Ishikawa (cell line): Measurements from ENCODE around the gene MYEF2.

ENCODE experiments used
- CEBPB ChIP-seq: IDR thresholded peaks from 2 replicates; pipeline ENCODE4 v1.6.1; 2012
- CREB1 ChIP-seq: IDR thresholded peaks from 2 replicates; pipeline ENCODE4 v1.6.1; 2012; ENCODE audit warnings: low read depth
- EGR1 ChIP-seq: IDR thresholded peaks from 2 replicates; pipeline ENCODE4 v1.6.1; 2012
- EP300 ChIP-seq: IDR thresholded peaks from 2 replicates; pipeline ENCODE4 v1.6.1; 2012; ENCODE audit warnings: borderline replicate concordance
- FOXM1 ChIP-seq: IDR thresholded peaks from 2 replicates; pipeline ENCODE4 v1.6.1; 2012; ENCODE audit warnings: low read depth, borderline replicate concordance
- NFIC ChIP-seq: IDR thresholded peaks from 2 replicates; pipeline ENCODE4 v1.6.1; 2012
- RAD21 ChIP-seq: IDR thresholded peaks from 2 replicates; pipeline ENCODE4 v1.6.1; 2012; ENCODE audit warnings: low read depth
- TAF1 ChIP-seq: IDR thresholded peaks from 2 replicates; pipeline ENCODE4 v1.6.1; 2012; ENCODE audit warnings: low read depth, mild to moderate bottlenecking
- TCF12 ChIP-seq: IDR thresholded peaks from 2 replicates; pipeline ENCODE4 v1.6.1; 2012; ENCODE audit warnings: low read depth
- TEAD4 ChIP-seq: IDR thresholded peaks from 2 replicates; pipeline ENCODE4 v1.6.1; 2012
- YY1 ChIP-seq: IDR thresholded peaks from 2 replicates; pipeline ENCODE4 v1.6.1; 2012; ENCODE audit warnings: low read depth
- ZBTB7A ChIP-seq: IDR thresholded peaks from 2 replicates; pipeline ENCODE4 v1.6.1; 2012; ENCODE audit warnings: low read depth
- TF ChIP-seq, protein P1 (sequence below): IDR thresholded peaks from 2 replicates; pipeline ENCODE4 v1.6.1; 2012
- TF ChIP-seq, protein P2 (sequence below): IDR thresholded peaks from 2 replicates; pipeline ENCODE4 v1.6.1; 2012; ENCODE audit warnings: low read depth, mild to moderate bottlenecking
- TF ChIP-seq, protein P3 (sequence below): IDR thresholded peaks from 2 replicates; pipeline ENCODE4 v1.6.1; 2012

The MYEF2 gene

DNA sequence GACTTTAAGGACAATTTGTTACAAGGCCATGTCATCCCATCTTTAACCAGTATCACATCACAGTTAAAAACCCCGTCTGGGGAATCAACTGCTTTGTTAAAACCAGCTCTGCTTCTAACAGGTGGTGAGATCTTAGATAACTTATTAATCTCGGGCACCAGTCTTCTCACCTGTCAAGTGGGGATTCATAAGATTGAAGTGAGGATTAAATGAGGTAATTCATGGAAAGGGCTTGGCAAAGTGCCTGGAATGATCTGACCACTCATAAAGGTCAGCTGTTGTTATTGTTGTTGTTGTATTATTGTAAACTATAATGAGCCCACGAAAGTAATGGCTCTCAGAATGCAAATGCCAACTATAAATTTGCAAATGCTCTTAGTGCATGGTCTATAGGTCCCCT, 87.4 kb downstream of the MYEF2 start:
- TF ChIP-seq FOXM1 (no peak), EGR1 (no peak), NFIC (no peak), YY1 (no peak), TAF1 (no peak), TCF12 (no peak)
- TF ChIP-seq, protein P1, sequence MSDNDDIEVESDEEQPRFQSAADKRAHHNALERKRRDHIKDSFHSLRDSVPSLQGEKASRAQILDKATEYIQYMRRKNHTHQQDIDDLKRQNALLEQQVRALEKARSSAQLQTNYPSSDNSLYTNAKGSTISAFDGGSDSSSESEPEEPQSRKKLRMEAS = no peak
- TF ChIP-seq, protein P2, sequence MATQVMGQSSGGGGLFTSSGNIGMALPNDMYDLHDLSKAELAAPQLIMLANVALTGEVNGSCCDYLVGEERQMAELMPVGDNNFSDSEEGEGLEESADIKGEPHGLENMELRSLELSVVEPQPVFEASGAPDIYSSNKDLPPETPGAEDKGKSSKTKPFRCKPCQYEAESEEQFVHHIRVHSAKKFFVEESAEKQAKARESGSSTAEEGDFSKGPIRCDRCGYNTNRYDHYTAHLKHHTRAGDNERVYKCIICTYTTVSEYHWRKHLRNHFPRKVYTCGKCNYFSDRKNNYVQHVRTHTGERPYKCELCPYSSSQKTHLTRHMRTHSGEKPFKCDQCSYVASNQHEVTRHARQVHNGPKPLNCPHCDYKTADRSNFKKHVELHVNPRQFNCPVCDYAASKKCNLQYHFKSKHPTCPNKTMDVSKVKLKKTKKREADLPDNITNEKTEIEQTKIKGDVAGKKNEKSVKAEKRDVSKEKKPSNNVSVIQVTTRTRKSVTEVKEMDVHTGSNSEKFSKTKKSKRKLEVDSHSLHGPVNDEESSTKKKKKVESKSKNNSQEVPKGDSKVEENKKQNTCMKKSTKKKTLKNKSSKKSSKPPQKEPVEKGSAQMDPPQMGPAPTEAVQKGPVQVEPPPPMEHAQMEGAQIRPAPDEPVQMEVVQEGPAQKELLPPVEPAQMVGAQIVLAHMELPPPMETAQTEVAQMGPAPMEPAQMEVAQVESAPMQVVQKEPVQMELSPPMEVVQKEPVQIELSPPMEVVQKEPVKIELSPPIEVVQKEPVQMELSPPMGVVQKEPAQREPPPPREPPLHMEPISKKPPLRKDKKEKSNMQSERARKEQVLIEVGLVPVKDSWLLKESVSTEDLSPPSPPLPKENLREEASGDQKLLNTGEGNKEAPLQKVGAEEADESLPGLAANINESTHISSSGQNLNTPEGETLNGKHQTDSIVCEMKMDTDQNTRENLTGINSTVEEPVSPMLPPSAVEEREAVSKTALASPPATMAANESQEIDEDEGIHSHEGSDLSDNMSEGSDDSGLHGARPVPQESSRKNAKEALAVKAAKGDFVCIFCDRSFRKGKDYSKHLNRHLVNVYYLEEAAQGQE = no peak
- TF ChIP-seq, protein P3, sequence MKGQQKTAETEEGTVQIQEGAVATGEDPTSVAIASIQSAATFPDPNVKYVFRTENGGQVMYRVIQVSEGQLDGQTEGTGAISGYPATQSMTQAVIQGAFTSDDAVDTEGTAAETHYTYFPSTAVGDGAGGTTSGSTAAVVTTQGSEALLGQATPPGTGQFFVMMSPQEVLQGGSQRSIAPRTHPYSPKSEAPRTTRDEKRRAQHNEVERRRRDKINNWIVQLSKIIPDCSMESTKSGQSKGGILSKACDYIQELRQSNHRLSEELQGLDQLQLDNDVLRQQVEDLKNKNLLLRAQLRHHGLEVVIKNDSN = no peak

DNA sequence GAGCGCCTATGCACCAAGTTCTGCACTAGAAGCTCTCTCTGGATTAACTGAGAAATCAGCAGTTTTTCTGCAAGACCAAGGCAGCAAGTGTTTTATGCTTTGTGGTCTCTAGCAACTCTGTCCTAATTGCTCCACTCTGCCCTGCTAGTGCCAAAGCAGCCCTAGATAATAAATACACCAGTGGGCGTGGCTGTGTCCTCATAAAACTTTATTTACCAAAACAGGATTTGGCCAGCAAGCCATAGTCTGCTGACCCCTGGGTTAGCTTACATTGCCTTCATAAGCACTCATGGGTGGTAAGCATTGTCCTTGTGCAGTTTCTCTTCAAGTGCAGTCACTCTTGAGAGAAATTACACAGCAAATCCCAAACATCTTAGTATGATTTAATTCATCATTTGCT, 88.0 kb downstream of the MYEF2 start:
- TF ChIP-seq ZBTB7A = no peak

DNA sequence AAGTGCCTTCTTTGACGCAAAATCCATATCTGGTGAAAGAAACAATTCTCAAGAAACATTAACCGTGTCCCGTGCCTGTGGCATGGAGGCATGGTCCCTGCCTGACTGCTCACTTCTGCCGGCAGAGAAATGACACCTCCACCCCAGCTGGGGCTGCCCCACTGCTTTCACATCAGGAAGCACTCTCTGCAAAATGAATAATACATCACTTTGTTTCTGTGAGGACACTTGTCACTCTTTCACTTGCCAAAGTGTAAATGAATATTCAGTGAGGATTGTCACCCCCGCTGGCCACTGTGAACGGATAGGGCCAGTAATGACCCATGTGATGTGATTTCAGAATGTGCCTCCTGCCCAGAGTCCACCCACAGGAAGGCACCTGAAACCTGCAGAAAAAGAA, 88.4 kb downstream of the MYEF2 start:
- TF ChIP-seq CREB1 (no peak), TAF1 (no peak), CEBPB (no peak), FOXM1 (no peak), NFIC (no peak), ZBTB7A (no peak), EGR1 (no peak)
- TF ChIP-seq, protein P3 = no peak
- TF ChIP-seq, protein P1 = no peak

DNA sequence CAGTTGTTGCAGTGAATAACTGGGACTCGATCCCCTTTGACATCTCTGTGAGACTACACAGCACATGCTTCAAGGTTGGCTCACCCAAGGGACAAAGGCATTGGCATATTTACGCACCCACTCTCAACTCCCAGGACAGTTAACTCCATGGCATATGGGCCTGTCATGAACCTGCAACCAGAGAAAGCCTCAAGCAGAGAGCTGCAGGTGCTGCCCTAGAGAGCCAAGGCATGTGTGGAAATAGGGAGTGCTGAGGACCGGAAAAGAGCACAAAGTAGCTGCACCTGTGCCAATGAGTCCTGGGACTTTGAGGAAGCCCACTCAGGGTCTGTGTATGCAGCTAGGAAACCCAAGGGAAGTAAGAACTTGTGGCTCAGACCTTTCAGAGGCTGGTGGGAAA, 90.3 kb downstream of the MYEF2 start:
- no peak for TF ChIP-seq NFIC
- TF ChIP-seq, protein P3 = no peak
- no peak for TF ChIP-seq TEAD4
- no peak for TF ChIP-seq FOXM1
- no peak for TF ChIP-seq TCF12
- TF ChIP-seq CEBPB = no peak
- TF ChIP-seq, protein P1 = no peak
- no peak for TF ChIP-seq YY1
- no peak for TF ChIP-seq EP300
- no peak for TF ChIP-seq RAD21
- no peak for TF ChIP-seq TAF1
- no peak for TF ChIP-seq CREB1
- no peak for TF ChIP-seq ZBTB7A
- TF ChIP-seq, protein P2 = no peak
- no peak for TF ChIP-seq EGR1

DNA sequence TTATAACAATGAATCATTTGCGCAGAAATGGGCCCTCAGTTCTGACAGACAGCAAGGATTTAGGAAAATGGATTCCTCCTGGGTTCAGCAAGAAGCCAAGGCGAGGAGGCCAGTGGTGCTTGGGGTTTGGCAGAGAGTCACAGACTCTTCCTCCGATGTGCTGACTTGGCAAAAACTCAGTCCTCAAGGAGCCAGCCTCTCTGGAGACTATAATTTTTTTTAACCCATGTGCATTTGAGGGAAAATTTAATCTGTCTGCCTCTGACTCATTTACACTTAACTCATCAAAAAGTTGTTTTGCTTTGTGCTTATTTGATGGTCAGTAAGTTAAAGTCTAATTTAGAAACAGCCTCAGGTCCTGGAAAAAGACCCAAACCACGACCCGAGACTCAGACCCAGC, 91.5 kb downstream of the MYEF2 start:
- no peak for TF ChIP-seq ZBTB7A
- TF ChIP-seq TEAD4 = no peak
- TF ChIP-seq FOXM1 = no peak
- no peak for TF ChIP-seq EGR1
- TF ChIP-seq, protein P1 = no peak
- no peak for TF ChIP-seq TCF12
- no peak for TF ChIP-seq CREB1
- no peak for TF ChIP-seq EP300
- no peak for TF ChIP-seq YY1
- no peak for TF ChIP-seq RAD21
- no peak for TF ChIP-seq NFIC
- TF ChIP-seq, protein P3 = no peak
- TF ChIP-seq TAF1 = no peak
